ENCODE results near the gene RAB3IL1.
A peak's percentile ranks its signal among the peaks of the same experiment; 100 is the strongest.

The RAB3IL1 gene

DNA sequence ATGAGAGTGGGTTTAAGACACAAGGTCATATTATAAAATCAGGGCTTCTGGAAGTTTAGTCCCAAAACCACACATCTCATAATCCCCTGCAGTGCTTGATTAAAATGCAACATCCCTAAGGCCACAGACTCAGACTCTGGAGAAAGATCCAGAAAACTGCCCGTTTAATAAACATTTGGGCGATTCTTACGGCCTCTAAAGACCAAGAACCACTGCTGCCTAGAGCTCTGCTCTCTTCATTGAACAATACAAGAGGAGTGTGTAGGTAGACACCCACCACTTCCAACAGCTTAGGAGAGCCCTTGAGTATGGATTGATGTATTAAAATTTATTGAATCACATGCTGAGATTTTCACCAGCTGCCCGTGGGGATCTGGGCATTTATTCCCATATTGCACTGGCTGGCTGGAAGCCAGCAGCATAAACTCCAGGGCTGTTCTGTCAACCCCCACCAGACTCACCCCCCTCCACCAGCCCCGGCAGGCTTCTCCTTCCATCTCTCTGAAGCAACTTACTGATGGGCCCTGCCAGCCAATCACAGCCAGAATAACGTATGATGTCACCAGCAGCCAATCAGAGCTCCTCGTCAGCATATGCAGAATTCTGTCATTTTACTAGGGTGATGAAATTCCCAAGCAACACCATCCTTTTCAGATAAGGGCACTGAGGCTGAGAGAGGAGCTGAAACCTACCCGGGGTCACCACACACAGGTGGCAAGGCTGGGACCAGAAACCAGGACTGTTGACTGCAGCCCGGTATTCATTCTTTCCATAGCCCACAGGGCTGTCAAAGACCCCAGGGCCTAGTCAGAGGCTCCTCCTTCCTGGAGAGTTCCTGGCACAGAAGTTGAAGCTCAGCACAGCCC lies 32.0 kb upstream of the RAB3IL1 start:
- H3K36me3 ChIP-seq (ENCODE audit: insufficient read depth, low read length) = no peaks in the 10 kb centered on the region
- H3K9me3 ChIP-seq (ENCODE audit: low read depth, low read length) = no peaks in the 10 kb centered on the region
- H3K9ac ChIP-seq (ENCODE audit: insufficient read length) = peak overlapping the region; percentile 93
- peak overlapping the region; percentile 72 for H3K4me3 ChIP-seq
- no peak for TF ChIP-seq EZH2 (IDR thresholded peaks at IDR 0.05)
- peak; percentile 47; the same call in 1 of the 2 replicates for TF ChIP-seq POLR2AphosphoS5 (IDR thresholded peaks at IDR 0.05; ENCODE audit: borderline replicate concordance, low read depth, low read length)
- peak overlapping the region; percentile 99 for H3K27ac ChIP-seq
- peak; percentile 99 for DNase-seq (ENCODE audit: low read depth, low spot score)

GRCh38 chr11:61948505-61948904 lies 31.1 kb upstream of the RAB3IL1 start:
- H3K27ac ChIP-seq = peak overlapping the region; percentile 99
- DNase-seq (ENCODE audit: low read depth, low spot score) = no peak
- H3K9ac ChIP-seq (ENCODE audit: insufficient read length) = peak overlapping the region; percentile 37
- no peaks in the 10 kb centered on the region for H3K36me3 ChIP-seq (ENCODE audit: insufficient read depth, low read length)
- no peak for TF ChIP-seq POLR2AphosphoS5 (IDR thresholded peaks at IDR 0.05; ENCODE audit: borderline replicate concordance, low read depth, low read length)
- TF ChIP-seq FOXP2 (optimal IDR thresholded peaks at IDR 0.05; ENCODE audit: control extremely low read depth, extremely low read length, insufficient read depth) = no peak
- no peak for TF ChIP-seq EZH2 (IDR thresholded peaks at IDR 0.05)
- no peaks in the 10 kb centered on the region for H3K9me3 ChIP-seq (ENCODE audit: low read depth, low read length)
- peak overlapping the region; percentile 14; the same call in 1 of the 2 replicates for H3K4me3 ChIP-seq

- H3K9me3 ChIP-seq (ENCODE audit: low read depth, low read length) = no peaks in the 10 kb centered on the region
- no peaks in the 10 kb centered on the region for H3K36me3 ChIP-seq (ENCODE audit: insufficient read depth, low read length)
- no peak overlapping the region for H3K4me3 ChIP-seq
- TF ChIP-seq EZH2 (IDR thresholded peaks at IDR 0.05) = no peak
- TF ChIP-seq POLR2AphosphoS5 (IDR thresholded peaks at IDR 0.05; ENCODE audit: borderline replicate concordance, low read depth, low read length) = no peak
- TF ChIP-seq FOXP2 (optimal IDR thresholded peaks at IDR 0.05; ENCODE audit: control extremely low read depth, extremely low read length, insufficient read depth) = no peak
- peak overlapping the region; percentile 58; the same call in 1 of the 2 replicates for H3K27ac ChIP-seq
- peak overlapping the region; percentile 30 for H3K9ac ChIP-seq (ENCODE audit: insufficient read length)
- DNase-seq (ENCODE audit: low read depth, low spot score) = peak; percentile 79
Measured at GRCh38 chr11:61947486-61948210, 30.3 kb upstream of the RAB3IL1 start.

DNA sequence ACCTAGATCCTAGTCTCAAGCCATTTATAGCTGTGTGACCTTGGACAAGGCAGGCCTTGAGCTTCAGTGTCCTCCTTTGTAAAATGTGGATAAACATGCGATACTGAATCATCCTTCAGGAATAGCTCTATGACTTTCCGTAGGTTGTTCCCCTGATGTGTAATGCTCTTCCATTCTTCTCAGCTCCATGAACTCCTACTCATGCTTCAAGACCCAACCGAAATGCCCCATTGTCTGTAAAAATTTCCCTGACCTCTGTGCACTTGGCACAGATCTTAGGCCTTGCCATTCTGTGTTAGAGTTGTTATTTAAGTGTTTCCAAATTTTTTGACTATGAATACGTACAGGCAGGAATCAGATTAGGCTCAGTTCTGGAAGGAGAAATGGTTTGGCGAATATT lies 29.5 kb upstream of the RAB3IL1 start:
- no peak for DNase-seq (ENCODE audit: low read depth, low spot score)
- no peak overlapping the region for H3K9ac ChIP-seq (ENCODE audit: insufficient read length)

GRCh38 chr11:61945191-61945590 lies 27.8 kb upstream of the RAB3IL1 start:
- no peak for TF ChIP-seq EZH2 (IDR thresholded peaks at IDR 0.05)
- TF ChIP-seq POLR2AphosphoS5 (IDR thresholded peaks at IDR 0.05; ENCODE audit: borderline replicate concordance, low read depth, low read length) = no peak
- no peak for TF ChIP-seq FOXP2 (optimal IDR thresholded peaks at IDR 0.05; ENCODE audit: control extremely low read depth, extremely low read length, insufficient read depth)
- H3K36me3 ChIP-seq (ENCODE audit: insufficient read depth, low read length) = no peaks in the 10 kb centered on the region

More for the DNA sequence above, 29.5 kb upstream of the RAB3IL1 start:
- Histone ChIP-seq H3K9me3 (ENCODE audit: low read depth, low read length) (no peaks in the 10 kb centered on the region), H3K4me3 (no peak overlapping the region), H3K36me3 (ENCODE audit: insufficient read depth, low read length) (no peaks in the 10 kb centered on the region), H3K27ac (no peak overlapping the region)
- TF ChIP-seq POLR2AphosphoS5 (IDR thresholded peaks at IDR 0.05; ENCODE audit: borderline replicate concordance, low read depth, low read length) (no peak), EZH2 (IDR thresholded peaks at IDR 0.05) (no peak), FOXP2 (optimal IDR thresholded peaks at IDR 0.05; ENCODE audit: control extremely low read depth, extremely low read length, insufficient read depth) (no peak)

GRCh38 chr11:61940466-61940865 lies 23.1 kb upstream of the RAB3IL1 start:
- Histone ChIP-seq H3K4me3 (no peak overlapping the region), H3K9ac (ENCODE audit: insufficient read length) (no peak overlapping the region), H3K27ac (no peak overlapping the region), H3K9me3 (ENCODE audit: low read depth, low read length) (peaks cover 10% of the 10 kb centered on the region; the same call in 1 of the 2 replicates), H3K36me3 (ENCODE audit: insufficient read depth, low read length) (no peaks in the 10 kb centered on the region)
- TF ChIP-seq EZH2 (IDR thresholded peaks at IDR 0.05) (no peak), POLR2AphosphoS5 (IDR thresholded peaks at IDR 0.05; ENCODE audit: borderline replicate concordance, low read depth, low read length) (no peak), FOXP2 (optimal IDR thresholded peaks at IDR 0.05; ENCODE audit: control extremely low read depth, extremely low read length, insufficient read depth) (no peak)
- DNase-seq (ENCODE audit: low read depth, low spot score) = no peak

More at GRCh38 chr11:61945191-61945590, 27.8 kb upstream of the RAB3IL1 start:
- peak overlapping the region; percentile 93 for H3K27ac ChIP-seq
- H3K9me3 ChIP-seq (ENCODE audit: low read depth, low read length) = no peaks in the 10 kb centered on the region
- H3K9ac ChIP-seq (ENCODE audit: insufficient read length) = no peak overlapping the region
- H3K4me3 ChIP-seq = no peak overlapping the region
- no peak for DNase-seq (ENCODE audit: low read depth, low spot score)

- TF ChIP-seq POLR2AphosphoS5 (IDR thresholded peaks at IDR 0.05; ENCODE audit: borderline replicate concordance, low read depth, low read length) (no peak), EZH2 (IDR thresholded peaks at IDR 0.05) (no peak), FOXP2 (optimal IDR thresholded peaks at IDR 0.05; ENCODE audit: control extremely low read depth, extremely low read length, insufficient read depth) (no peak)
- H3K4me3 ChIP-seq = no peak overlapping the region
- no peak overlapping the region for H3K9ac ChIP-seq (ENCODE audit: insufficient read length)
- no peaks in the 10 kb centered on the region for H3K36me3 ChIP-seq (ENCODE audit: insufficient read depth, low read length)
- no peak overlapping the region for H3K27ac ChIP-seq
- H3K9me3 ChIP-seq (ENCODE audit: low read depth, low read length) = peaks cover 10% of the 10 kb centered on the region; the same call in 1 of the 2 replicates
- DNase-seq (ENCODE audit: low read depth, low spot score) = no peak
Measured at GRCh38 chr11:61935861-61936260, 18.5 kb upstream of the RAB3IL1 start.

DNA sequence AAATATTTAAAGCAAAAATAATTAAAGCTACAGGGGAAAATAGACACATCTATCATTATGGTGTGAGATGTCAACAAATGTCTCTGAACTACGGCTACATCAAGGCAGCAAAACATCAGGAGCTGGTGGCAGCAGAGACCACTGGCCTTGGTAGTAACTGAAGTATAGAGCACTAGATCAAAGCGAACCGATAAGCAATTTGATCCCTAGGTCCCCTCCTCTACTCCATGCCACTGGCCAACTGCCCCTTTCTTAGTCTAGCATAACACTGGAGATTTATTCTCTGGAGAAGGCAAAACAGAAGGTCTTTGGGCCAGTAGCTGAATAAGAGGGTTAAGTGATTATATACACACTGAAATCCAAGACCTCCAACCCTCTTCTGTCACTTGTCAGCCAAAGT lies 13.6 kb upstream of the RAB3IL1 start:
- Histone ChIP-seq H3K9me3 (ENCODE audit: low read depth, low read length) (no peaks in the 10 kb centered on the region; the same call in 1 of the 2 replicates), H3K4me3 (no peak overlapping the region), H3K9ac (ENCODE audit: insufficient read length) (no peak overlapping the region), H3K27ac (no peak overlapping the region), H3K36me3 (ENCODE audit: insufficient read depth, low read length) (no peaks in the 10 kb centered on the region)
- DNase-seq (ENCODE audit: low read depth, low spot score) = no peak
- no peak for TF ChIP-seq POLR2AphosphoS5 (IDR thresholded peaks at IDR 0.05; ENCODE audit: borderline replicate concordance, low read depth, low read length)
- no peak for TF ChIP-seq EZH2 (IDR thresholded peaks at IDR 0.05)
- TF ChIP-seq FOXP2 (optimal IDR thresholded peaks at IDR 0.05; ENCODE audit: control extremely low read depth, extremely low read length, insufficient read depth) = no peak

Measured in SK-N-MC (cell line).